H1 (cell line): Measurements from ENCODE around the gene RELN.

Source experiments
- CBX5 ChIP-seq: fragments of 300-800, 300-1000 bp; sonication (generic); IDR thresholded peaks from 2 replicates; pipeline ENCODE4 v1.7.1; 2016; ENCODE audit warnings: antibody characterized with exemption, low read length, low read depth
- CTCF ChIP-seq, 3 experiments: IDR thresholded peaks; 1 replicate in 2 of 3; 2 replicates in 1 of 3; pipeline versions ENCODE4 v1.5.1 to v1.6.1; 2011; ENCODE audit warnings: low read length in 3 of 3, mild to moderate bottlenecking in 3 of 3, inconsistent platforms in 2 of 3, low read depth in 1 of 3, moderate library complexity in 1 of 3; ENCODE audit not compliant: insufficient read depth in 1 of 3; ENCODE audit errors: control extremely low read depth in 1 of 3
- EP300 ChIP-seq, 2 experiments: IDR thresholded peaks; 1 replicate in 1 of 2; 2 replicates in 1 of 2; pipeline ENCODE4 v1.6.1; 2011 to 2012; ENCODE audit warnings: low read depth in 2 of 2, low read length in 2 of 2, mild to moderate bottlenecking in 2 of 2, borderline replicate concordance in 1 of 2, inconsistent platforms in 1 of 2, moderate library complexity in 1 of 2
- EZH2 ChIP-seq: fragments of 200-600 bp; sonication (generic); IDR thresholded peaks from 2 replicates; pipeline ENCODE4 v1.7.1; 2012; ENCODE audit warnings: low read depth, mild to moderate bottlenecking, moderate library complexity, low read length, inconsistent platforms; ENCODE audit not compliant: severe bottlenecking
- JUN ChIP-seq: IDR thresholded peaks from 2 replicates; pipeline ENCODE4 v1.6.1; 2011; ENCODE audit warnings: low read depth, mild to moderate bottlenecking, improper control_type of control experiment, low read length
- JUND ChIP-seq: IDR thresholded peaks from 2 replicates; pipeline ENCODE4 v1.6.1; 2011; ENCODE audit warnings: mild to moderate bottlenecking, improper control_type of control experiment, low read length
- NANOG ChIP-seq: IDR thresholded peaks from 2 replicates; pipeline ENCODE4 v1.6.1; 2011; ENCODE audit warnings: low read length, low read depth, mild to moderate bottlenecking, inconsistent platforms; ENCODE audit not compliant: insufficient read depth, poor library complexity, severe bottlenecking
- POLR2A ChIP-seq, 2 experiments: IDR thresholded peaks; 1 replicate in 1 of 2; 2 replicates in 1 of 2; pipeline ENCODE4 v1.6.1; 2011; ENCODE audit warnings: low read depth in 2 of 2, low read length in 2 of 2, mild to moderate bottlenecking in 2 of 2; ENCODE audit errors: control extremely low read depth in 1 of 2
- POLR2AphosphoS5 ChIP-seq: IDR thresholded peaks from 2 replicates; pipeline ENCODE4 v1.6.1; 2011; ENCODE audit warnings: low read depth, low read length
- SP1 ChIP-seq: IDR thresholded peaks from 2 replicates; pipeline ENCODE4 v1.6.1; 2011; ENCODE audit warnings: low read depth, low read length
- SP4 ChIP-seq: IDR thresholded peaks from 2 replicates; pipeline ENCODE4 v1.6.1; 2012; ENCODE audit warnings: low read length, inconsistent platforms
- SUZ12 ChIP-seq: fragments of 200-600 bp; sonication (generic); IDR thresholded peaks from 2 replicates; pipeline ENCODE4 v1.6.1; 2012; ENCODE audit warnings: mild to moderate bottlenecking, inconsistent platforms, low read length, moderate library complexity, mixed read lengths
- TF ChIP-seq, protein P1 (sequence below): IDR thresholded peaks from 2 replicates; pipeline ENCODE4 v1.6.1; 2012; ENCODE audit warnings: inconsistent platforms

GRCh38 chr7:103533761-103534160 is 455.7 kb downstream of the RELN start:
- TF ChIP-seq SP1 (no peak), CTCF (IDR thresholded peaks at IDR 0.05; ENCODE audit: control extremely low read depth in 1 of 3, insufficient read depth in 1 of 3, low read depth in 1 of 3, low read length in 3 of 3) (no peak), NANOG (no peak), POLR2AphosphoS5 (no peak), SP4 (no peak), JUND (no peak), POLR2A (IDR thresholded peaks at IDR 0.05; ENCODE audit: control extremely low read depth in 1 of 2, low read depth in 2 of 2, low read length in 2 of 2) (no peak), EZH2 (no peak), EP300 (IDR thresholded peaks at IDR 0.05; ENCODE audit: borderline replicate concordance in 1 of 2, low read depth in 2 of 2, low read length in 2 of 2) (no peak), JUN (no peak), SUZ12 (no peak), CBX5 (no peak)
- TF ChIP-seq, protein P1, sequence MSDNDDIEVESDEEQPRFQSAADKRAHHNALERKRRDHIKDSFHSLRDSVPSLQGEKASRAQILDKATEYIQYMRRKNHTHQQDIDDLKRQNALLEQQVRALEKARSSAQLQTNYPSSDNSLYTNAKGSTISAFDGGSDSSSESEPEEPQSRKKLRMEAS: no peak
